ENCODE measurements around the gene NCKAP5L.

DNA sequence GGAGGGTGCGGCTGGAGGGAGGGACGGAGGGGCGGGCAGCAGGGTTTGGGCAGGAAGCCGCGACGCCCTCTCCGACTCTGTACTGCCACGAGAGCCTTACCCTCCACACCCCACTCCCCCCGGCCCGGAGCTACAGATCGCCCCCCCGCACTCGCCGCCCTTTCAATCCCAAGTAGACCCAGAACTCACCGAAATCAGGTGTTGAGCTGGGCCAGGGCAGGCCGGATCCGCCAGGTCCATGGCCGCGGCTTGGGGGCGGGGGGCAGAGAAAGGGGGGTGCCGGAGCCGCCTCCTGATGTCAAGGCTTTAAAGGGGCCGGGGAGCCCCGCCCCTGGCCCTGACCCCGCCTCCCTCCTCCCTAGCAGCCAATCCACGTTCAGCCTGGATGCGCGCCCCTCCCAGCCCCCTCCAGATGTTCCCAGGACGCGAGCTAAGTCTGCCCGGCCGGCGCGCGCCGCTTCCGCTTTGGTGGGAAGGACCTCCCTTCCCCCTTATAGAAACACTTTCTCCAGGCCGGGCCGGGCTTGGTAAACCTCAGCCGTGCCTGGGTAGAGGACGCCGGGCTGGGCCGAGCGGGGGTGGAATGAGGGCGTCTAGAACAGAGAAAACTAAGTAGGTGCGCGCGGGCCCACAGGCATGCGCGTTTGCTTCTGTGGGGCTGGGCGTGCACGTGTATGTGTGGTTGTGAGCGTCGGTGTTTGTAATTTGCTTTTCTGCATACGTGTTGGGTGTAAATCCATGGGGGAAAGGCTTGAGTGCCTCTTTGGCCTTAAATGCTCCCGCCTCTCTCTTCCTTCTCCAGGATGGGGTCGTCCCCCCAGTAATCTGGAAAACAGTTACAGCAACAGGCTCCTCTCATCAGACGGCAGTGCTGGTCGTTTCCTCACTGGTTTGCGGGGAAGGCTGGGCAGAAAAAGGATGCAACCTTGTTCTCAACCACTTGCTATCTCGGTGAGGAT is at the start of gene NCKAP5L:
- no peak for TF ChIP-seq CTCF (optimal IDR thresholded peaks at IDR 0.05 in 1 of 3, IDR thresholded peaks at IDR 0.05 in 1 of 3, conservative IDR thresholded peaks at IDR 0.05 in 1 of 3; ENCODE audit: extremely low read depth in 1 of 3, insufficient read depth in 2 of 3, low read length in 3 of 3)
- TF ChIP-seq EZH2 (IDR thresholded peaks at IDR 0.05; ENCODE audit: low read length): no peak
